Esophagus muscularis mucosa (tissue), 3 donors: Measurements from ENCODE around the gene RNLS.

Source experiments
- CTCF ChIP-seq, 3 experiments: fragments of 200-600 bp in 2 of 3; fragments of 450-650 bp in 1 of 3; sonication (generic) in 2 of 3; IDR thresholded peaks; one replicate each; pipeline ENCODE4 v1.5.1; 2017 to 2019; ENCODE audit warnings: antibody characterized with exemption in 3 of 3, mild to moderate bottlenecking in 2 of 3, moderate library complexity in 1 of 3
- POLR2A ChIP-seq: fragments of 450-650 bp; IDR thresholded peaks from one replicate; pipeline ENCODE4 v1.6.1; 2017; ENCODE audit warnings: antibody characterized with exemption, moderate library complexity, mild to moderate bottlenecking, low read depth
- POLR2AphosphoS5 ChIP-seq, 2 donors: sonication (generic); formaldehyde crosslinking; IDR thresholded peaks; one replicate each; pipeline ENCODE4 v1.6.1; 2017; ENCODE audit warnings: antibody characterized with exemption in 2 of 2

- TF ChIP-seq POLR2AphosphoS5 (IDR thresholded peaks at IDR 0.05) (no peak), CTCF (IDR thresholded peaks at IDR 0.05) (no peak), POLR2A (no peak)
Measured at GRCh38 chr10:88390041-88390440, 193.1 kb downstream of the RNLS start.
